GM23338 (cell line): ENCODE data around the gene TMEM179. TPM values are rescaled to one million over a fixed set of nuclear protein-coding genes. Genes with fewer than 3 reads are reported as not detected.

Experiments used
- ATAC-seq: fragments of 200-7000 bp; cut with Tn5 transposase; 3 replicates; pipeline ENCODE4 v1.9.1; 2020
- DNase-seq: peaks from one replicate; pipeline ENCODE4 v3.0.0-alpha.2; 2015; ENCODE audit warnings: low spot score
- H2AFZ ChIP-seq: fragments of 200-600 bp; sonication (generic); 2 replicates; pipeline ENCODE4 v1.8.0; 2016; ENCODE audit warnings: antibody characterized with exemption, mild to moderate bottlenecking, moderate library complexity
- H3F3A ChIP-seq: fragments of 200-600 bp; sonication (generic); replicated peaks from 2 replicates; pipeline ENCODE4 v1.8.0; 2017; ENCODE audit warnings: antibody characterized with exemption, mixed run types, low read depth
- H3K27ac ChIP-seq: fragments of 200-600 bp; sonication (generic); 2 replicates; pipeline ENCODE4 v1.6.1; 2016; ENCODE audit warnings: low read depth
- H3K27me3 ChIP-seq: fragments of 200-600 bp; sonication (generic); 2 replicates; pipeline ENCODE4 v1.8.0; 2016; ENCODE audit warnings: mild to moderate bottlenecking, mixed run types, moderate library complexity; ENCODE audit not compliant: insufficient read depth
- H3K36me3 ChIP-seq: fragments of 200-600 bp; sonication (generic); 2 replicates; pipeline ENCODE4 v1.8.0; 2016; ENCODE audit warnings: mild to moderate bottlenecking; ENCODE audit not compliant: insufficient read depth
- H3K4me1 ChIP-seq: fragments of 200-600 bp; sonication (generic); 2 replicates; pipeline ENCODE4 v1.8.0; 2016; ENCODE audit warnings: mild to moderate bottlenecking, moderate library complexity; ENCODE audit not compliant: insufficient read depth
- H3K4me2 ChIP-seq: fragments of 200-600 bp; sonication (generic); 2 replicates; pipeline ENCODE4 v1.7.1; 2017; ENCODE audit warnings: mixed run types
- H3K4me3 ChIP-seq: fragments of 200-600 bp; sonication (generic); 2 replicates; pipeline ENCODE4 v1.6.1; 2016; ENCODE audit warnings: mixed run types
- H3K79me2 ChIP-seq: fragments of 200-600 bp; sonication (generic); replicated peaks from 2 replicates; pipeline ENCODE4 v1.8.0; 2017; ENCODE audit warnings: mild to moderate bottlenecking; ENCODE audit not compliant: insufficient read depth
- H3K9me2 ChIP-seq: fragments of 200-600 bp; sonication (generic); 2 replicates; pipeline ENCODE4 v1.8.0; 2017; ENCODE audit not compliant: insufficient read depth
- H4K20me1 ChIP-seq: fragments of 200-600 bp; sonication (generic); replicated peaks from 2 replicates; pipeline ENCODE4 v1.8.0; 2017; ENCODE audit warnings: mild to moderate bottlenecking; ENCODE audit not compliant: insufficient read depth
- H3K27ac Mint-ChIP-seq: 2 replicates; pipeline ENCODE4 v1.8.0; 2020; ENCODE audit warnings: inconsistent platforms, mild to moderate bottlenecking, moderate library complexity, mixed read lengths
- H3K27me3 Mint-ChIP-seq: 3 replicates; pipeline ENCODE4 v1.8.0; 2022; ENCODE audit warnings: low read depth, mild to moderate bottlenecking, moderate library complexity, mixed read lengths, inconsistent platforms; ENCODE audit not compliant: insufficient read depth, poor library complexity
- H3K36me3 Mint-ChIP-seq: 3 replicates; pipeline ENCODE4 v1.8.0; 2021; ENCODE audit warnings: low read depth, mild to moderate bottlenecking, inconsistent platforms, moderate library complexity, mixed read lengths
- H3K4me1 Mint-ChIP-seq: 3 replicates; pipeline ENCODE4 v1.8.0; 2020; ENCODE audit warnings: mild to moderate bottlenecking, inconsistent platforms, mixed read lengths
- H3K4me3 Mint-ChIP-seq: 3 replicates; pipeline ENCODE4 v1.8.0; 2021; ENCODE audit warnings: moderate library complexity, mild to moderate bottlenecking, inconsistent platforms, mixed read lengths
- H3K9me3 Mint-ChIP-seq: 3 replicates; pipeline ENCODE4 v1.8.0; 2020; ENCODE audit warnings: moderate library complexity, mild to moderate bottlenecking, inconsistent platforms, mixed read lengths
- CREB1 ChIP-seq: fragments of 250-450 bp; sonication (Bioruptor Pico); IDR thresholded peaks from 2 replicates; pipeline ENCODE4 v1.5.0; 2020; ENCODE audit warnings: low read depth, mild to moderate bottlenecking, moderate library complexity
- EZH2 ChIP-seq: fragments of 200-600 bp; sonication (generic); IDR thresholded peaks from one replicate; pipeline ENCODE4 v1.8.0; 2017; ENCODE audit warnings: antibody characterized with exemption, mild to moderate bottlenecking, low read depth; ENCODE audit not compliant: unreplicated experiment
- EZH2phosphoT487 ChIP-seq: fragments of 200-600 bp; sonication (generic); IDR thresholded peaks from one replicate; pipeline ENCODE4 v1.8.1; 2018; ENCODE audit warnings: antibody characterized with exemption; ENCODE audit not compliant: unreplicated experiment
- JUNB ChIP-seq: IDR thresholded peaks from one replicate; pipeline ENCODE4 v1.6.1; 2016; ENCODE audit warnings: antibody characterized with exemption; ENCODE audit not compliant: unreplicated experiment
- POLR2AphosphoS5 ChIP-seq: IDR thresholded peaks from 2 replicates; pipeline ENCODE4 v1.6.1; 2016; ENCODE audit warnings: antibody characterized with exemption, low read depth
- REST ChIP-seq: IDR thresholded peaks from one replicate; pipeline ENCODE4 v1.6.1; 2018; ENCODE audit warnings: antibody characterized with exemption; ENCODE audit not compliant: unreplicated experiment
- STAT1 ChIP-seq: IDR thresholded peaks from one replicate; pipeline ENCODE4 v1.6.1; 2016; ENCODE audit warnings: antibody characterized with exemption; ENCODE audit not compliant: unreplicated experiment
- ZNF114 ChIP-seq: fragments of 250-450 bp; sonication (Bioruptor Pico); IDR thresholded peaks from 2 replicates; pipeline ENCODE4 v1.5.0; 2020; ENCODE audit warnings: mild to moderate bottlenecking, moderate library complexity
- ZNF331 ChIP-seq: fragments of 250-450 bp; sonication (Bioruptor Pico); IDR thresholded peaks from 2 replicates; pipeline ENCODE4 v1.5.0; 2020; ENCODE audit warnings: low read depth, mild to moderate bottlenecking, moderate library complexity
- ZNF462 ChIP-seq: fragments of 250-450 bp; sonication (Bioruptor Pico); IDR thresholded peaks from 2 replicates; pipeline ENCODE4 v1.5.0; 2020; ENCODE audit warnings: mild to moderate bottlenecking, moderate library complexity
- polyA plus RNA-seq: library from polyadenylated mRNA; unstranded; fragments of >200 nt; fragmentation: Nextera tagmentation; extraction: Ambion mirVana; gene quantifications from 2 replicates; pipeline ENCODE4 v1.2.1, GENCODE V29; 2016
- total RNA-seq: library from RNA; depleted of rRNA; stranded (reverse); fragments of >200 nt; shearing (Covaris generic); gene quantifications from 2 replicates; pipeline ENCODE4 v1.2.3, GENCODE V29; 2014

TMEM179 gene
- total and polyA plus RNA-seq, 2 experiments from 2014 or later, result 1.0 to 4.8 TPM

- TF ChIP-seq ZNF462 (CRISPR knock-in tag), result no peak
- TF ChIP-seq JUNB, result no peak
- TF ChIP-seq EZH2phosphoT487, result no peak
- no peak for TF ChIP-seq CREB1 (CRISPR knock-in tag)
Measured at GRCh38 chr14:104647467-104648043, 43.0 kb upstream of the TMEM179 start (continued).

- Histone ChIP-seq H4K20me1 (no peaks in the 10 kb centered on the region), H3K4me3 (no peak overlapping the region), H3K4me2 (no peak overlapping the region), H3K27ac (no peak overlapping the region), H3K79me2 (no peaks in the 10 kb centered on the region), H2AFZ (no peak overlapping the region), H3K9me2 (no peaks in the 10 kb centered on the region), H3K36me3 (no peaks in the 10 kb centered on the region), H3K4me1 (no peaks in the 10 kb centered on the region), H3K27me3 (peaks cover 7% of the 10 kb centered on the region), H3F3A (no peaks in the 10 kb centered on the region)
- DNase-seq (no peak), ATAC-seq (no peak)
- Mint-ChIP-seq H3K4me3 (no peak overlapping the region), H3K4me1 (peaks cover 10% of the 10 kb centered on the region), H3K36me3 (no peaks in the 10 kb centered on the region; the same call in 1 of the 3 replicates), H3K27me3 (peaks cover 13% of the 10 kb centered on the region), H3K27ac (no peak overlapping the region), H3K9me3 (peaks cover 17% of the 10 kb centered on the region)
- TF ChIP-seq STAT1 (no peak), REST (no peak), POLR2AphosphoS5 (no peak), EZH2 (no peak), JUNB (no peak), ZNF331 (CRISPR knock-in tag) (no peak), CREB1 (CRISPR knock-in tag) (no peak), ZNF114 (CRISPR knock-in tag) (no peak)
Measured at GRCh38 chr14:104644656-104645378, 40.2 kb upstream of the TMEM179 start.
